HepG2 (cell line): ENCODE measurements around the gene ACAP3. TPM values are rescaled to one million over a fixed set of nuclear protein-coding genes. Genes with fewer than 3 reads are reported as not detected.
A peak's percentile ranks its signal among the peaks of the same experiment; 100 is the strongest.

ENCODE experiments used
- ELF1 ChIP-seq: sonication (generic); formaldehyde crosslinking; IDR thresholded peaks from 2 replicates; pipeline ENCODE4 v1.4.0; 2020; ENCODE audit warnings: missing genetic modification reagents
- HOXA5 ChIP-seq: sonication (generic); formaldehyde crosslinking; IDR thresholded peaks from 2 replicates; pipeline ENCODE4 v1.4.0; 2020; ENCODE audit warnings: missing genetic modification reagents
- IKZF4 ChIP-seq: sonication (generic); formaldehyde crosslinking; IDR thresholded peaks from 2 replicates; pipeline ENCODE4 v1.5.1; 2020; ENCODE audit warnings: borderline replicate concordance, mild to moderate bottlenecking, low read depth, missing genetic modification reagents; ENCODE audit errors: not compliant biosample characterization
- IRF1 ChIP-seq: sonication (generic); formaldehyde crosslinking; IDR thresholded peaks from 2 replicates; pipeline ENCODE4 v1.4.0; 2020; ENCODE audit warnings: low read depth, mild to moderate bottlenecking, missing genetic modification reagents
- MXD4 ChIP-seq: IDR thresholded peaks from 2 replicates; pipeline ENCODE4 v1.6.1; 2016; ENCODE audit warnings: mild to moderate bottlenecking, missing biosample characterization, missing genetic modification reagents
- RCOR2 ChIP-seq: IDR thresholded peaks from 2 replicates; pipeline ENCODE4 v1.6.1; 2016; ENCODE audit warnings: missing biosample characterization, missing genetic modification reagents
- SIN3A ChIP-seq: IDR thresholded peaks from 2 replicates; pipeline ENCODE4 v1.6.1; 2011; ENCODE audit warnings: low read depth, mild to moderate bottlenecking, control low read depth, low read length, borderline replicate concordance
- SMC3 ChIP-seq: IDR thresholded peaks from 2 replicates; pipeline ENCODE4 v1.6.1; 2011; ENCODE audit warnings: low read length, improper control_type of control experiment
- SRSF1 ChIP-seq: fragments of 200-400 bp; formaldehyde crosslinking; optimal IDR thresholded peaks from 2 replicates; pipeline ENCODE3; 2017; ENCODE audit warnings: mild to moderate bottlenecking, low read depth, low read length, moderate library complexity
- TP53 ChIP-seq: sonication (generic); formaldehyde crosslinking; conservative IDR thresholded peaks from 2 replicates; pipeline ENCODE4 v1.4.0; 2020; ENCODE audit warnings: missing genetic modification reagents
- U2AF2 ChIP-seq: fragments of 200-400 bp; formaldehyde crosslinking; IDR thresholded peaks from 2 replicates; pipeline ENCODE4 v1.6.1; 2017; ENCODE audit warnings: low read depth, mild to moderate bottlenecking, low read length
- ZBTB1 ChIP-seq: sonication (generic); formaldehyde crosslinking; IDR thresholded peaks from 2 replicates; pipeline ENCODE4 v1.4.0; 2020; ENCODE audit warnings: missing genetic modification reagents, borderline replicate concordance
- ZFP36L1 ChIP-seq: sonication (generic); formaldehyde crosslinking; IDR thresholded peaks from 2 replicates; pipeline ENCODE4 v1.8.0; 2022; ENCODE audit warnings: mild to moderate bottlenecking, missing genetic modification reagents, moderate library complexity
- ZNF124 ChIP-seq: sonication (generic); formaldehyde crosslinking; IDR thresholded peaks from 2 replicates; pipeline ENCODE4 v1.4.0; 2020; ENCODE audit warnings: missing genetic modification reagents
- ZNF274 ChIP-seq: sonication (generic); formaldehyde crosslinking; IDR thresholded peaks from 2 replicates; pipeline ENCODE4 v1.5.1; 2020; ENCODE audit warnings: mild to moderate bottlenecking, missing genetic modification reagents
- ZNF326 ChIP-seq: sonication (generic); formaldehyde crosslinking; IDR thresholded peaks from 2 replicates; pipeline ENCODE4 v1.4.0; 2020; ENCODE audit warnings: missing genetic modification reagents, borderline replicate concordance
- ZNF362 ChIP-seq: sonication (generic); formaldehyde crosslinking; IDR thresholded peaks from 2 replicates; pipeline ENCODE4 v1.4.0; 2020; ENCODE audit warnings: missing genetic modification reagents, mild to moderate bottlenecking, borderline replicate concordance
- ZNF44 ChIP-seq: sonication (generic); formaldehyde crosslinking; IDR thresholded peaks from 2 replicates; pipeline ENCODE4 v1.5.1; 2020; ENCODE audit warnings: mild to moderate bottlenecking, missing genetic modification reagents
- ZNF574 ChIP-seq: sonication (generic); formaldehyde crosslinking; IDR thresholded peaks from 2 replicates; pipeline ENCODE4 v1.4.0; 2020; ENCODE audit warnings: missing genetic modification reagents
- ZNF609 ChIP-seq: sonication (generic); formaldehyde crosslinking; IDR thresholded peaks from 2 replicates; pipeline ENCODE4 v1.4.0; 2020; ENCODE audit warnings: mild to moderate bottlenecking, missing genetic modification reagents, borderline replicate concordance
- ZNF83 ChIP-seq: sonication (generic); formaldehyde crosslinking; IDR thresholded peaks from 2 replicates; pipeline ENCODE4 v1.4.0; 2020; ENCODE audit warnings: missing genetic modification reagents, mild to moderate bottlenecking, borderline replicate concordance
- ZSCAN21 ChIP-seq: sonication (generic); formaldehyde crosslinking; IDR thresholded peaks from 2 replicates; pipeline ENCODE4 v1.8.0; 2022; ENCODE audit warnings: mild to moderate bottlenecking, missing genetic modification reagents, moderate library complexity, borderline replicate concordance
- polyA plus RNA-seq, 8 experiments: library from polyadenylated mRNA; depleted of rRNA in 3 of 8; stranded (reverse) in 7 of 8; unstranded in 1 of 8; fragments of >200 nt; fragmentation: Illumina TruSeq in 4 of 8; extraction: Trizol in 4 of 8; gene quantifications; 2 replicates each; pipeline versions ENCODE4 v1.2.1 to v1.2.3, GENCODE V29; 2011 to 2016; ENCODE audit warnings: low read depth in 4 of 8, missing spikeins in 1 of 8, mixed read lengths in 1 of 8; ENCODE audit not compliant: insufficient read depth in 1 of 8
- total RNA-seq, 5 experiments: library from RNA; depleted of rRNA; stranded (reverse); fragments of >200 nt; fragmentation: Illumina TruSeq; extraction: Trizol; gene quantifications; 2 replicates each; pipeline ENCODE4 v1.2.3, GENCODE V29; 2016; ENCODE audit warnings: low read depth in 1 of 5

ACAP3 gene
- total and polyA plus RNA-seq, 2 of the 13 experiments (the other 11 are each of a cell fraction or from before 2014, with no cell fraction given): 29.4 to 50.8 TPM

- TF ChIP-seq ZNF274 (CRISPR knock-in tag) (no peak), SIN3A (no peak), ZFP36L1 (CRISPR knock-in tag) (no peak), IRF1 (no peak), ZSCAN21 (CRISPR knock-in tag) (0 out of 2 replicates have a peak, but pooled peaks have one; percentile 20), ZNF83 (no peak), SMC3 (peak; percentile 32; the same call in 1 of the 2 replicates), ZNF326 (CRISPR knock-in tag) (no peak), RCOR2 (CRISPR knock-in tag) (no peak), HOXA5 (CRISPR knock-in tag) (no peak), ZNF362 (CRISPR knock-in tag) (no peak), ELF1 (CRISPR knock-in tag) (no peak), TP53 (CRISPR knock-in tag) (no peak), ZNF124 (CRISPR knock-in tag) (no peak), ZNF44 (CRISPR knock-in tag) (no peak), MXD4 (CRISPR knock-in tag) (no peak), ZNF609 (CRISPR knock-in tag) (no peak), ZBTB1 (CRISPR knock-in tag) (no peak), IKZF4 (CRISPR knock-in tag) (no peak), ZNF574 (peak; percentile 60), U2AF2 (no peak), SRSF1 (peak; percentile 30)
Measured at GRCh38 chr1:1290238-1290731, 17.4 kb downstream of the ACAP3 start (continued).
